ENCODE results near the gene SAMD8. TPM values are rescaled to one million over a fixed set of nuclear protein-coding genes. Genes with fewer than 3 reads are reported as not detected.

SAMD8 gene
- total and polyA plus RNA-seq, 2 of the 8 experiments (the other 6 are each of a cell fraction or from before 2014, with no cell fraction given), result 11.7 to 20.9 TPM

- TF ChIP-seq BCL11A (IDR thresholded peaks at IDR 0.05; ENCODE audit: low read depth in 2 of 2, low read length in 2 of 2) (no peak), JUN (IDR thresholded peaks at IDR 0.05; ENCODE audit: low read depth, low read length) (no peak), RXRA (IDR thresholded peaks at IDR 0.05; ENCODE audit: insufficient read depth, low read depth, low read length) (no peak), GABPA (IDR thresholded peaks at IDR 0.05; ENCODE audit: borderline replicate concordance, insufficient read depth, low read length) (no peak)
- TF ChIP-seq, protein P1, sequence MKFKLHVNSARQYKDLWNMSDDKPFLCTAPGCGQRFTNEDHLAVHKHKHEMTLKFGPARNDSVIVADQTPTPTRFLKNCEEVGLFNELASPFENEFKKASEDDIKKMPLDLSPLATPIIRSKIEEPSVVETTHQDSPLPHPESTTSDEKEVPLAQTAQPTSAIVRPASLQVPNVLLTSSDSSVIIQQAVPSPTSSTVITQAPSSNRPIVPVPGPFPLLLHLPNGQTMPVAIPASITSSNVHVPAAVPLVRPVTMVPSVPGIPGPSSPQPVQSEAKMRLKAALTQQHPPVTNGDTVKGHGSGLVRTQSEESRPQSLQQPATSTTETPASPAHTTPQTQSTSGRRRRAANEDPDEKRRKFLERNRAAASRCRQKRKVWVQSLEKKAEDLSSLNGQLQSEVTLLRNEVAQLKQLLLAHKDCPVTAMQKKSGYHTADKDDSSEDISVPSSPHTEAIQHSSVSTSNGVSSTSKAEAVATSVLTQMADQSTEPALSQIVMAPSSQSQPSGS (IDR thresholded peaks at IDR 0.05; ENCODE audit: low read length), result no peak
Observed at GRCh38 chr10:75176736-75177135, 65.3 kb downstream of the SAMD8 start (continued).

Measured in H1 (cell line).